H54 (cell line): ENCODE measurements around the gene PANX2.
"Not testable (repeated sequence)": the region's sequence is repeated elsewhere in the genome, so short reads cannot be mapped to it uniquely, and the experiment has no call there.

Source experiments
- DNase-seq: peaks from one replicate; pipeline ENCODE4 v3.0.0; 2011; ENCODE audit warnings: low spot score, mixed read lengths; ENCODE audit not compliant: insufficient read length
- FAIRE-seq: peaks from 3 replicates; lab custom pipeline; 2011; peaks lifted over from hg19 to GRCh38; lab: Jason Lieb, UNC
- POLR2A ChIP-seq: IDR thresholded peaks from 2 replicates; pipeline ENCODE4 v1.6.1; 2011; ENCODE audit warnings: low read depth, mild to moderate bottlenecking, low read length

The PANX2 gene, protein sequence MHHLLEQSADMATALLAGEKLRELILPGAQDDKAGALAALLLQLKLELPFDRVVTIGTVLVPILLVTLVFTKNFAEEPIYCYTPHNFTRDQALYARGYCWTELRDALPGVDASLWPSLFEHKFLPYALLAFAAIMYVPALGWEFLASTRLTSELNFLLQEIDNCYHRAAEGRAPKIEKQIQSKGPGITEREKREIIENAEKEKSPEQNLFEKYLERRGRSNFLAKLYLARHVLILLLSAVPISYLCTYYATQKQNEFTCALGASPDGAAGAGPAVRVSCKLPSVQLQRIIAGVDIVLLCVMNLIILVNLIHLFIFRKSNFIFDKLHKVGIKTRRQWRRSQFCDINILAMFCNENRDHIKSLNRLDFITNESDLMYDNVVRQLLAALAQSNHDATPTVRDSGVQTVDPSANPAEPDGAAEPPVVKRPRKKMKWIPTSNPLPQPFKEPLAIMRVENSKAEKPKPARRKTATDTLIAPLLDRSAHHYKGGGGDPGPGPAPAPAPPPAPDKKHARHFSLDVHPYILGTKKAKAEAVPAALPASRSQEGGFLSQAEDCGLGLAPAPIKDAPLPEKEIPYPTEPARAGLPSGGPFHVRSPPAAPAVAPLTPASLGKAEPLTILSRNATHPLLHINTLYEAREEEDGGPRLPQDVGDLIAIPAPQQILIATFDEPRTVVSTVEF

DNA sequence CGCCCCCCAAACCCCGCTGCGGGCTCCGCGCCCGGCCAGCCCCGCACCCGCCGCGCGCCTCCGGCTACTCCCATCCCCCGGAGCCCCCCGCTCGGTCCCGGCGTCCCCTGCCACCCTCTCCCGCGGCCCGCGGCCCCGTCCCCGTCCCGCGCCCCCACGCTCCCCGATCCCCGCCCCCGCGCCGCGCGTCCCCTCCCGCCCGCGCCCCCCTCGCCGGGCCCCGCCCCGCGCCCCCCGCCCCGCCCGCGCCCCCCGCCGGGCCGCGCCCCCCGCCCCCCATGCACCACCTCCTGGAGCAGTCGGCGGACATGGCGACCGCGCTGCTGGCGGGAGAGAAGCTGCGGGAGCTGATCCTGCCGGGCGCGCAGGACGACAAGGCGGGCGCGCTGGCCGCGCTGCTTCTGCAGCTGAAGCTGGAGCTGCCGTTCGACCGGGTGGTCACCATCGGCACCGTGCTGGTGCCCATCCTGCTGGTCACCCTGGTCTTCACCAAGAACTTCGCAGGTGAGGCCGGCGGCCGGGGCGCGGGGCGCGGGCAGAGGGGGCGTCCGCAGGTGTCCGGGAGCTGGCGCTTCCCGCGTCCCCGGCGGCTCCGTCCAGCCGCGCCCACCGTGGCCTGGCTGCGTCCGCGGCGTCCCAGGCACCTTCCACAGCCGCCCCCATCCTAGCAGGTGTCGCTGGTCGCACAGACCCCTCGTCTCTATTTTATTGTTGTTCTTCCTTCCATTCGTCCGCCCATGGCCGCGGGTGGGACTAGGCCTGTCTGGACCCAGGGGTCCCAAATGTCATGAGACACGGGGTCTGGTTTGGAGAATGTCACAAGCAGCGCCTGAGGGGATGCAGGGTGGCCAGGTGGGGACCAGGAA, at the start of gene PANX2:
Gene PANX2, plus strand, starts transcription at position 279 of the 866 bp plus-strand sequence. Its CDS starts 0 bp downstream, at position 279.
- FAIRE-seq, result no peak
- DNase-seq, result no peak
- no peak for TF ChIP-seq POLR2A

DNA sequence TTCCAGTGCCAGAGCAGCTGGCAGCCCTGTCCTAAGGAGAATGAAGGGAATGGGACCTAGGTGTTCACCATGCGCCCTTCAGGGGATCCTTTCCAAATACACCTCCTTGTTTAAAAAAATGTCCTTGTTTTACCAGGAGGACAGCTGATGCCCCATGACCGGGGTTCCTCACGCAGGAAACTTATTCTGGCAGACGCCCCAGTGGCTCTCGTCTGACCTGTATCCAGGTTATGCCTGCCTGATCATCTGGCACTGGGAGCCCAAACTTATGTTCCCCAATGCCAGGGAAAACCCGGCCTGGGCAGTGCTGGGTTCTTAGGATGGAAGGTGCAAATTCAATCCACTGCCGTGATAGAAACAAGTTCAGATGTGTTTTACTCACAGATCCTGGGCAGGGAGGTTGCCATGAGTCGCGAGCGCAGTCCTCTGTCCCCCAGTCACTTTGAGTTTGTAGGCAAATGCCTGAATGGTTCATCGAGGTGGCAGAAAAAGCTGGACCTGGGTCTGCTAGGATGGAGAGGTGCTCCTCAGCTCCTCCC, 49.3 kb upstream of the PANX2 start:
- DNase-seq (no peak), FAIRE-seq (no peak)

DNA sequence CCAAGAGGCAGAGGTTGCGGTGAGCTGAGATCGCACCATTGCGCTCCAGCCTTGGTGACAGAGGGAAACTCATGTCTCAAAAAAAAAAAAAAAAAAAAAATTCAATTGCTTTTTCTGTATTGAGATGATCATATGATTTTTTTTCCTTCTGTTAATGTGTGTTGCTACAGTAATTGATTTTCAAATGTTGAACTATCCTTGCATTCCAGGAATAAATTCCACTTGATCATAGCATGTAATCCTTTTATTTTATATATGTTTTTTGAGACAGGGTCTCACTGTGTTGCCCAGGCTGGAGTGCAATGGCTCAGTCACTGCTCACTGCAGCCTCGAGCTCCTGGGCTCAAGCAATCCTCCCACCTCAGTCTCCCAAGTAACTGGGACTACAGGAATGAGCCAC, 47.4 kb upstream of the PANX2 start:
- no peak for FAIRE-seq
- TF ChIP-seq POLR2A, result no peak

More for the DNA sequence above, 49.3 kb upstream of the PANX2 start:
- TF ChIP-seq POLR2A, result no peak

DNA sequence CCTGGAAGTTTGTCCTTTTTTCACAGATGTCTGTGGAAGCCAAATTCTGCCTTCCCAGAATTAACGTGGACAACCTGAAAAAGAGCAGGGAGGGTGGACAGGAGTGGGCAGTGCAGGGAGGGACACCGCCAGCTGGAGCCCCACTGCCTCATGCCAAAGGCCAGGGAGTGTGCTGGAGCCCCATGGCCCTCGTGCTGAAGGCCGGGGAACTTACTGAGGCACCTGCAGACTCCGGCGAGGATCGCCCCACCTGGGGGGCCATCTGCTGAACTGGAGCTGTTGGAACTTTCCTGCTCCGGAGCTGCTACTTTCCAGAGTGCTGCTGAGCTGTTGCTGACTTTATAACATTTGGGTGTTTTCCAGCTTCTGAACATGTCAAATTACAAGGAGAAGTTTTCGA, 45.5 kb upstream of the PANX2 start:
- FAIRE-seq (no peak), DNase-seq (no peak)
- no peak for TF ChIP-seq POLR2A

More for the DNA sequence above, 47.4 kb upstream of the PANX2 start:
- DNase-seq, result no peak

DNA sequence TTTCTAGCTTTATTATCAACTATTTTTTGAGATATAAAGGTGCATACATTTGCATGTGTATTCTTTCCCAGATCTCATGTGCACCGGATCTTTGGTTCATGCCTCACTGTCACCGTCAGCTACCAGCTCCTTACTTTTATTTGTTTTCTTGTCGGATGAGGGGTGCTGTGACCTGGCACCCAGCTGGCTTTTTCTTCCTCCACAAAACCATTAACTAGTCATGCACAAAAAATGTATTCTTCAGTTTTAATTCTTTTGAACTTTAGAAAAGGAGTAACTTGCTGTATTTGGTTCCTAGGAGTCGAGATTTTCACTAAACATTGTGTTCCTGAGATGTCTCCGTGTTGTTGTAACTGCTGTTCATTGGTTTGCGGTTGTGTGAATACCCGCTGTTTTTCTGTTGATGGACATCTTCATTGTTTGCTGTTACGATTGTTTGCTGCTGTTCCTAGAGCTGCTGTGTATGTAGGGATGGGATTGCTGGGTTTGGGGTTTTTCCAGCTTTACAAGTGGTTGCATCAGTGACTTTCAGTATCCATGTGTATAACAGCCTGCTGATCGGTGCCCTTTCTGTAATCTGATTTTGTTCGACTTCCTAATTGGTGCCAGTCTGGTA, 41.3 kb upstream of the PANX2 start:
- TF ChIP-seq POLR2A, result no peak
- FAIRE-seq, result peak; percentile 45
- DNase-seq, result peak; percentile 12

DNA sequence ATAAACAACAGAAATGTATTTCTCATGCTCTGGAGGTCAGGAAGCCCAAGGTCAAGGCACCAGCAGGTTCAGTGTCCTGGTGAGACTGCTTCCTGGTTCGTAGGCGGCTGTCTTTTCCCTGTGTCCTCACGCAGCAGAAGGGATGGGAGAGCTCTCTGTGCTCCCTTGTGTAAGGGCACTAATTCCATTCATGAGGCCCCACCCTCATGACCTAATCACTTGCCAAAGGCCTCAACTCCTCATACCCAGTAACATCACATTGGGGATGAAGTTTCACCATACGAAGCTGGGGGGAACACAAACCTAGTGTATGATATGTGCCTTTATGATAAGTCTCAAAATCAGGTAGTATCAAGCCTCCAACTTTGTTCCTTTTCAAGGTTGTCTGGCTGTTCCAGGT, 38.6 kb upstream of the PANX2 start:
- TF ChIP-seq POLR2A, result no peak
- no peak for FAIRE-seq

DNA sequence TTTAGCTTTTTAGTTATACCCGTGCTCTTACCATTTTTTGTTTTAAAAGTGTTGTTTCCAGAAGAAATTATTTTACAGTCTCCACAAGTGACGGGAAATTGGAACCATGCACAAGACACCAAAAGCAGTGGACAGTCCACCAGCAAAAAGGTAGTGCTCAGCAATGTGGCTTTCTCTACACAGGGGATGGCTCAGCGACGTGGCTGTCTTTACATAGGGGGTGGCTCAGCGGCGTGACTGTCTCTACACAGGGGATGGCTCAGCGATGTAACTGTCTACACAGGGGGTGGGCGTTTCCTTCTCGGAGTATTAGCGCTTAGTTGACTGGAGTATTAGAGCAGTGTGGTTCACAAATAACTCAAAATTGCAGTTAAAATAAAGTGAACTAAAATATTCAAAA, 36.0 kb upstream of the PANX2 start:
- FAIRE-seq (no peak), DNase-seq (no peak)
- TF ChIP-seq POLR2A, result no peak

More for the DNA sequence above, 38.6 kb upstream of the PANX2 start:
- DNase-seq, result no peak

DNA sequence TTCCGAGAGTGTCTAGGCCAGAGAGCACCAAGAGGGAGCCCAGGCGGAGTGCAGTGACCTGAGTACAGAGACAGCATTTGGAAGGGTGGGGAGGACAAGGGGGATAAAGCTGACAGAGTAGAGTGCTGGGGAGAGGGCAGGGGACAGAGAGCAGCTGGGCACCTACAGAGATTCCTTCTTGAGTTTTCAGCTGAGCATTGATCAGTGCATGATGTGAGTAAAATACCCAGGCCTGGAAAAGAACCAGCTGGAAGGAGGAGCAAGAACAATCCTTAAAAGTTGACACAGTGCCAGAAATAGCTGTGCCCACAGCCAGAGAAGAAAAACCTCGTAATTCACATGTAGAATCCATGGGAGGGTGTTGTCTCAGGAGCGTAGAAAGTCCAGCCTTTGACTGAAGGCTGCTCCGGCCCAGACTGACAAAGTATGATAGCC, 33.9 kb upstream of the PANX2 start:
- FAIRE-seq (no peak), DNase-seq (no peak)
- TF ChIP-seq POLR2A, result no peak

DNA sequence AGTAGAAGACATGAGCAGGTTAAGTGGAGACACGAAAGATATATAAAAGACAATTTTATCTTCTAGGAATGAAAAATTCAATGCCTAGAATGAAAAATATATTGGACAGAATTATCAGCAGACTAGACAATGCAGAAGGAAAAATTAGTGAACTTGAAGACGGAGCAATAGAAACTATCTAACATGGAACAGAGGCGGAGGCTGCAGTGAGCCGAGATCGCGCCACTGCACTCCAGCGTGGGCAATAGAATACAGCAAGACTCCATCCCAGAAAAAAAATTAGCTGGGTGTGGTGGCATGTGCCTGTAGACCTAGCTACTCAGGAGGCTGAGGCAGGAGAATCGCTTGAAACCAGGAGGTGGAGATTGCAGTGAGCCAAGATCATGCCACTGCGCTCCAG, 33.3 kb upstream of the PANX2 start:
- not testable (repeated sequence) for FAIRE-seq, DNase-seq

DNA sequence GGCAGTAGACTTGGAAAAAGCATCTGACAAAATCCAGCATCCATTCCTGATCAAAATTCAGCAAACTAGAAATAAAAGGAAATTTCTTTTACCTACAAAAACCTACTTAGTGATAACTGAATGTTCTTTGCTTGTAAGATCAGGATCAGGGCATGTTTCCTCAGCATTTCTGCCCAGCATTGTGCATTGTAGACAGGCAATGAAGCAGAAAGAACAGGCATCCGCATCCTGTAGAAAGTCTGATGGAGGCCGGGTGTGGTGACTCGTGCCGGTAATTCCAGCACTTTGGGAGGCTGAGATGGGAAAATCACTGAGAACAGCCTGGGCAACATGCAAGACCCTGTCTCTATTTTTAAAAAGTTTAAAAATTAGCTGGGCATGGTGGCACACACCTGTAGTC, 32.5 kb upstream of the PANX2 start:
- TF ChIP-seq POLR2A, result no peak
- DNase-seq (no peak), FAIRE-seq (no peak)

DNA sequence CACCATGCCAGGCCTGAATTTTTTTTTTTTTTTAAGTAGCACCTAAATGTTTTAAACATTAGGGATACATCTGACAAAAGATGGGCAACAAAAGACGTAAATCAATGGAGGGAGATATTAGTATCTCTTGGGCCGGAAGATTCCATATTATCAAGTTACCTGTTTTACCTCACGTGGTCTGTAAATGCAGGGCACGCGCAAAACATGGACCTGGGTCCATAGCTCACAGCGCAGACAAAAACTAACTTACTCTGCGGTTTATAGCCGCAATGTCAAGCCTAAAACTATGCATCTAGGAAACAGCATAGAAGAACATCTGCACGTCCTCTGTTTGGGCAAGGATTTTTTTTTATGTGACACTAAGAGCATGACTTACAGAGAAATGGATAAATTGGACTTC, 31.5 kb upstream of the PANX2 start:
- no peak for TF ChIP-seq POLR2A
- FAIRE-seq (no peak), DNase-seq (no peak)

DNA sequence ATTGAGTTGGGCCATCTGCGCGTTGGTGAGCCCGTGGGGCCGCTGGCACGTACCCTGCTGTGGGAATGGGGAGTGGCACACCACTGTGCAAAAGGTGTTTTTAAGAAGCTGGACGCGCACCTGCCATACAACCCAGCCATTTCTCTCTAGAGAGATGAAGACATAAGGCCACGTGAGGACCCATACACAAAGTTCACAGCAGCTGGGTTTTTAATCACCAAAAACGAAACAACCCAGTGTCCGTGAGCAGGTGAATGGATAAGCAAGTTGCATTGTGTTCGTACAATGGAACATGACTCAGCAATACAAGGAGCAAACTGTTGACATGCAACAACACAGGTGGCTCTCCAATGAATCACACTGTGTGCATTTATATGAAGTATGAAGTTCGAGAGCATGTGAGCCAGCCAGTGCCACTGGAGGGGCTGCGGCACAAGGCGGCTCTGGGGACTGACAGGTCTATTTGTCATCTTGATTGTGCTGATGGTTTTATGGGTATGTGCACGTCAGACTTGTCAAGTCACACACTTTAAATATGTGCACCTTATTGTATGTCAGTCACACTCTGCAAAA, 30.6 kb upstream of the PANX2 start:
- TF ChIP-seq POLR2A, result no peak
- DNase-seq (no peak), FAIRE-seq (no peak)

DNA sequence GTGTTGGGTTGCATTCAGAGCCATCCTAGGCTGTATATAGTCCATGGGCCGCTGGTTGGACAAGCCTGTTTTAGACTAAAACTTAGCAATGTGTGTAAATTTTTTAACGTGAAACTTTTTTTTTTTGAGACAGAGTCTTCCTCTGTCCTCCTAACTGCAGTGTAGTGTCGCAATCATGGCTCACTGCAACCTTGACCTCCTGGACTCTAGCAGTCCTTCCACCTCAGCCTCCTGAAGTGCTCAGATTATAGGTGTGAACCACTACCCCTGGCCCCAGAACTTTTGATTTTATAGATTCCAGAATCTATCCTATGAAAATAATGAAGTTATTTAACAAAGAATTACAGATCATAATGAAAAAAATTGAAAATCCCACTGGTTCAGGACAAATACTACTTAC, 29.9 kb upstream of the PANX2 start:
- no peak for TF ChIP-seq POLR2A
- DNase-seq (no peak), FAIRE-seq (no peak)
